Activated T-helper 1 cell treated with anti-CD3 and anti-CD28 coated beads, Interleukin-2, amount 50 U/mL, for 16 hours (primary cell): Measurements from ENCODE around the gene IKZF1.

Experiments used
- DNase-seq, 2 donors: peaks; one replicate each; pipeline ENCODE4 v3.0.0-alpha.2; 2020; ENCODE audit warnings: low read depth in 1 of 2, low spot score in 1 of 2

IKZF1 gene

DNA sequence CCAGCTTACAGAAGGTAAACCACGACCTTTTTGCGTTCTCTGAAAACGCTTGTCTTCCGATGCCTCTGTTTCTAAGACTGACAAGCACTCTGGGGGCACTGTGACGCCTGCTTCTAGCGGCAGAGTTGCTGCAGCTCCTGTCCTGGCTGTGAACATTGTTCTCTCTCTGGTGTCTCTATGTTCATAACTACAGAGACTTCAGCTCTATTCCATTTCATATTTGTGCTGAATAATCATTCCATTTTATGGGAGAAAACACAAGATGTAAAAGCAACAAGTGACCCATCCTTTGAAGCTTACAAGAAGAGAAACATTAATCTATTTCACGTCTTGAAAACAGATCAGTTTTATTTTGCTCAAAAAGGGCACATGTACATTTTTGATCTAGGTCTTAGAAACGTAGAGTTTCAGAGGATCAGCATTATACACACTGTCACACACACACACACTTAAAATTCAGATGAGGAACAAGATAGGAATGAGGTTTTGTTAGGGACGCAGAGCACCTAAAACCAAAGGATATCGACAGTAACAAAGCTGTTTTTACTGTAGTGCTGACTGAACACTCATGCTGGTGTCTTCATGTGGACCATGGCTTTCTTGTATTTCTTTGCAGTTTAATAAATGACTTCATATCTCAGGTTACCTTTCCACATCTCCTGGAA, 3.0 kb downstream of the IKZF1 start:
- DNase-seq = no peak

DNA sequence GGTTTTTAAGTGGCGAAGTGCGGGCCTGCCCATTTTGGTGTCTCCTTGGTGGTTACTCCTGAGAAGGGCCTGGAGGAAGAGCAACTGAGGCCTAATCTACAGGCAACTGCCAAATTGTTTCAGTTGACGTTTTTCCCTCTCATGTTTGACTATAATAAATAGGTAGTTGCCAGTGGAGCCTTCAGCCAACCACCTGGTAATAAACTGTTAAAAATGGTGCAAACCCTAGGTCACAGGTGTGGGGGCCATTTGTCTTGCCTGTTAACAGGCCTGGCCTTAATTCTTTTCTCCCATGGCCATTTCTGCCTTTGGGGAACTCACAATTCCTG, 3.7 kb downstream of the IKZF1 start:
- DNase-seq = no peak

DNA sequence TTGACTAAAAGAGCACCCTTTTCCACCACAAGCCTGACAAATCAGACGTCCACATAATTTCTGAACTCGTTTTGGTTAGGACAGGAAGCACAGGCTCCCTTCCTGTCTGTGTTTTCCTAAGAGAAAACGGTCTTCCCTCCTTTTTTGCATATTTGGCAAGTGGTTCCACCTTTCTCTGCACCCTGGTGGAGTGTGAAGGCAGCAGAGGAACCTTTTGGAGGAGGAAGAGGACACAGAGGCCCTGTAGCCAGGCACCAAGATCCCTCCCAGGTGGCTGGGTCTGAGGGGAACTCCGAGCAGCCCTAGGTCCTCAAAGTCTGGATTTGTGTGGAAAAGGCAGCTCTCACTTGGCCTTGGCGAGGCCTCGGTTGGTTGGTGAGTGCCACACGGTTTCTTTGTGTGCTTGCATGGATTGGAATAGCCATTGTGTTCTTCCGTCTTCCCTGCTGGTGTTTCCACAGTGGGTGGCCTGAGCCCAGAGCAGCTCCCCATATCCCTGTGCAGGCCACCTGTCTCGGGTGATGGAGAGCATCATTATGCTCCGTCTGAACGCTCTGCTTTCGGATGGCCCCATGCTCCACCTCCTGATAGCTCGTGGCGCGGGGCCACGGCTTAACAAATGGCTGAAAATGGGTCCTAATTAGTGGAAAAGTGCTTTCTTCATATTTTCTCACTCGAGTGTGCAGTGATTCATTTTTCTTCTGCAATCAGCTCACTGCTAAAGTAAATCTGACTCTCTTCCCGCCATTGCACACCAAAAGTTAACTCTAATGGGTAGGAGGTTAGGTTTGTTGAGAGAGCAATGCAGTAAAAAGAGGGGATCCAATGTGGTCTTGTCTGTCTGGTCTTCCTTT, 4.2 kb downstream of the IKZF1 start:
- no peak for DNase-seq

DNA sequence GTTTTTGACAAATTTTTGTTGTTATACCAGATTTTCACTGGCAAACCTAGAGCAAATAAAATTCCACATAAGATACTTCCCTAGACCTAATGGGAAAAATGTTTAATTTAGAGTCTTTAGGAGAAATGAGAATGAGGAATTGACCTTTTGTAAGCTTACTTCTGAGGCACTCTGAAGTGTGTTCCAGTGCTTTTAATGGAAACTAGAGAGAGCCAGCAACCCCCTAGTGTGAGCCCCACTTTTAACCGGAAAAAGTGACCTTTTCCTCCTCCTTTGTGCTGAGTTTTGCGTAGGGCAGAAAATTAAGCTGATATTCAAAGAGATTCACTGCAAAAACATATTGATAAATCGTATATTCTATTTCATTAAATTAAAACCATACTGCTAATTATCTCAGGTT, 5.2 kb downstream of the IKZF1 start:
- DNase-seq = no peak

DNA sequence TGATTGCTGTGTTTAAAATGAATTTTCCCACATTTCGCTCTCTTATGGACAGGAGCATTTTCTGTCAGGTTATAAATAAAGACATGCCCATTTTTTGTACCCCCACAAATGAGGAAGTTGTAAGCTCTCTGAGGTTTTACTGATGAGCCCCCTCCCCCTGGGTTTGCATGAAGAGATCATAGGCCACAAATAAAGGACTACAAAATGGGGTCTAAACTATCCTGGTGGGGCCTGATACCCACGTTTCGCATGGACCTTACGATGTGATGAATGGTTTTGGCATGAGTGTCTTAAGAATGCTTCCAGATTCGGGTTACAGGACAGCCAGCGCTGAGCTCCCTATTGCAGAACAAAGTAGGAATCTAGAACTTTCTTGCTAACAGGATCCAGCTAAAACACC, 5.8 kb downstream of the IKZF1 start:
- no peak for DNase-seq

DNA sequence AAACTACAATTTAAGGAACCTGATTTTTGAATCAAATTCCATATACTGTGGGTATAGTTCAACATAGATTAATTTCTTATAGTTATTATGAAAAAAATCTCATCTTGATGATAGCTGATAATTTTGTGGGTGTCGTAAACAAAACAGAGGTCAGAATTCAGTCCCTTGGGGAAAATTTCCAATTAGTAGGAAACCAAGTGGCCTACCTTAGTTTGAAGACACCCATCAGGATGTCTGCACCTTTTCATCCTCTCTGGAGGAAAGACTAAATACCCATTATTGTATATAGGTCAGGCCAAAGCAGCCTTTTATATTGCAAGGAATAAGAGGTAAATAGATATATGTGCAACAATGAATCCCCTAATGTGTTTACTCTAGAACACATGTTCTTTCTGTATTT, 6.4 kb downstream of the IKZF1 start:
- no peak for DNase-seq

DNA sequence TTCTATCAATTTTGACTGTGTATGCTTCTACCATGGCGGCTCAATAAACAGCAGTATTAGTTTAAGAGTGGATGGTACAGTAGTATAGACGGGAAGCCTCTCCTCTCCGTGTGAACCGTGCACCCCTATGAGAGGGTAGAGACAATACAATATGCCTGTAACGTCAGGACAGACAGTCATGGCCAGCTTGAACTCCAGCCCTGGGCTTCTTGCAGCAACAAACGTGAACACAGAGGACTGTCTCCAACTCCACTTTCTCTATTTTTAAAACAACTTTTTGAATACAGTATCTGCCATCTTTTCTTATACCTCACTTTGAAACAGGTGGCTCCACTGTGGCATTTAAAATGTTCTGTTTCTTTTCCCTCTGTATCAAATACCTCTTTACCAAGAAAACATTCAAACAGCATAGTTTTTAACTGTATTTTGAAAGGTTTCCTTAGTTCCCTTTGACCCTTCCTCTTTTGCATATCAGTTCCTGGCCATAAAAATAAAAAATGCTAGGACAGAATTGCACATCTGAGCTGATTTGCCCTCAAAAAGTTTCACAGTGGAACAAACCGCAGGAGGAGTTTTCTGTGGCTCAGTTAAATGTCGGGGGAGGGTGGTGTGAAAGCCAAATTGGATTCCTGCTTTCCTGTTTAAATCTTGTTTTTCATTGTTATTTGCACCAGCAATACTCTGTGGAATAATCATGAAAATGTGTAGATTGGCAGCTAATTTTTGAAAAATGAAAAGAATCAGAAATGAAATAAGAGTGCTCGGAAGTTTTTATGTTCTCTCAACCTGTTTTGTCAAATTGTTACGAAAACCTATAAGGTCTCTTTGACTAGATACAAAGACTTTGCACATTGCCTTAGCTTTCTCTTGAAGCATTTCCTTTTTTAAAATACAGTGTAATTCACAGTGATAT, 8.0 kb downstream of the IKZF1 start:
- DNase-seq = no peak

DNA sequence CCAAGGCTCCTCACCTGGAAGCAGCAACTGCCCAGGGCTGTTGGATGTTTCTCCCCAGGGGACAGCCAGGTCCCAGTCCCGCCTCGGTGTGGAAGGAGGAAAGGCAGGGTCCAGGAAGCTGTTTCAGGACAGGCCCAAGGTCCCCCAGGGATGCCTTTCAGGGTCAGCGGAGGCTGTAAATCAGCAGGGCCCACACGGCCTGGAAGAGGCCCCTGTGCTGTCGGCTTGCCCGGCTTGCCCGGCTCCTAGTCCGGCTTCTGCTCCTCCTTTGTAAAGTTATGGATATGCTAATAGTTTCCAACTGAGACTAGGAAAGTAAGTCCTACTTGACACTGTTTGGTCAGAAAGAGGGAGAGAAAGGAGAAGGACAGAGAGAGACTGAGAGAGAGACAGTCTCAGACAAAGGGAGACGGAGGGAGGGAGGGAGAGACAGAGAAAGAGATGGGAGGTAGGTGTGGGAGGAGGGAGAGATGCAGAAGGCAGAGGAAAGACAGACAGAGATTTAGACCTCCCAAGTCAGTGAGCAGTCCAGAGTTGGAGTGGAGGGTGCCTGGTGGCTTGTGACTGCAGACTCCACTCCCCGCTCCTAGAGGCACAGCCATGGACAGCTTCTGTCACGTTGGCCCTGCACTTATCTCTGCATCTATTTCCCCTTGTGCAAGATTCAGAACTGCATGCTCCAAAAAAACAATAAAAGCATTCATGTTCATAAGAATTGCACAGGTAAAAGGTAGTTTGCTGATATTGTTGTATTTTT, 10.5 kb downstream of the IKZF1 start:
- no peak for DNase-seq

DNA sequence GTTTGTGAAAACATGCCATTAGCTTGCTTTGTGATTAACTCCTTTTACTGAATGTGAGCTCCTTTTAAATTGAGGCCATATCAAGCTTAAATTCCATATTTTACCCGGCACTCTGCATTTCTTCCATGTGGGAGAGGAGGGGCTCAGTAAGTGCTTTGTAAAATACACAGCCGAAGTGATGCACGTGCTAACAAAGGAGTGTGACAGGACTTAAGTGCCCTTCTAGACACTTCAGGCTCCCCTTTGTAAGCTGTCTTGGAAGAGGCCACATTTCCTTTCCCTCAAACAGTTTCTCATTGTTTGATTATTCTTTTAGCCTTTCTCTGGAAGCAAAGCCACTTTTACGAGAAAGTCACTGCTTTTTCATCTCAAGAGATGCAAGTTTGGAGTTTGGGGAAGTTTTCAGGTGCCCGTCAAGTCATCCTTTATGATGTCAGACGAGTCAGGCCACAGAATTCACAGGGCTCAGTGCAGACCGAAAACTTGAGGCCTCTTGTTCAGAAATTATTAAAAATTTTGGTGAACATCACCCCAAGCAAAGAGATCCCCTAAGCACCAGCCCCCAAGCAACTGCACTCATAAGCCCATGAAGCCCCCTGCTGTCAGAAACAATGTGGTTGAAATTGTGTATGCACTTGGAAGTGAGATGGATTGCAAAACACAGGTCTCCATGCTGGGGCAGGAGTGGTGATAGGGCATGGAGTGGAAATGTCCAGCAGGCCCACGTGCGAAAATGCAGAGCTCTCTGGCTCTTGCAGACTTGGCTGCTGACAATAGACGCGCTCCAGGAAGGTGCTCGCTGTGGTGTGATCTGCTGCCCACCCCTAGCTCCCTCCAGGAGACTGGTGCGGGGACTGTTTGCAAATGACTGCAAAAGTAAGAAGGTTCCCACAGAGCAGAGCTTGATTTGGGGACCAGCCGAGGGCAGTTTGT, 11.5 kb downstream of the IKZF1 start:
- DNase-seq = no peak

DNA sequence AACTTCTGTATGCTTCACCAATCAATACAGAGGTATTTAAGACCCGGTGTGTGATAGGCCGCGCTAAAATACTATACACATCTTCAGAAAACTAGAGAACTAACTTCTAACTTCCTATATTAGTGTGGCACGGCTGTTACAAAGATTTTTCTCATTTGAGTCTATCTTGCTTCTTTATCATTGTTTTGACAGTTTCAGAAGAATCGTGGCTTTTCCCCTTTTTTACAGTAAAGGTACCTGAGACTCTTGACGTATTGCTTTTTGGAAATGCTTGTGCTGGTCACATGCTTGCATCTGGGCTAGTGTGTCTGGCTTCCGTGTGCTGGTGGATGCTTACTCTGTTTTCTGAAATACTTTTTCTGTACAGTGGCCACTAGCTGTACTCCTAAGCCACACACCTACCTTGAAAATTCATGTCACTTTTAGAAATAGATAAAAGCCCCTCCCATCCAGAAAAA, 12.7 kb downstream of the IKZF1 start:
- DNase-seq = no peak

DNA sequence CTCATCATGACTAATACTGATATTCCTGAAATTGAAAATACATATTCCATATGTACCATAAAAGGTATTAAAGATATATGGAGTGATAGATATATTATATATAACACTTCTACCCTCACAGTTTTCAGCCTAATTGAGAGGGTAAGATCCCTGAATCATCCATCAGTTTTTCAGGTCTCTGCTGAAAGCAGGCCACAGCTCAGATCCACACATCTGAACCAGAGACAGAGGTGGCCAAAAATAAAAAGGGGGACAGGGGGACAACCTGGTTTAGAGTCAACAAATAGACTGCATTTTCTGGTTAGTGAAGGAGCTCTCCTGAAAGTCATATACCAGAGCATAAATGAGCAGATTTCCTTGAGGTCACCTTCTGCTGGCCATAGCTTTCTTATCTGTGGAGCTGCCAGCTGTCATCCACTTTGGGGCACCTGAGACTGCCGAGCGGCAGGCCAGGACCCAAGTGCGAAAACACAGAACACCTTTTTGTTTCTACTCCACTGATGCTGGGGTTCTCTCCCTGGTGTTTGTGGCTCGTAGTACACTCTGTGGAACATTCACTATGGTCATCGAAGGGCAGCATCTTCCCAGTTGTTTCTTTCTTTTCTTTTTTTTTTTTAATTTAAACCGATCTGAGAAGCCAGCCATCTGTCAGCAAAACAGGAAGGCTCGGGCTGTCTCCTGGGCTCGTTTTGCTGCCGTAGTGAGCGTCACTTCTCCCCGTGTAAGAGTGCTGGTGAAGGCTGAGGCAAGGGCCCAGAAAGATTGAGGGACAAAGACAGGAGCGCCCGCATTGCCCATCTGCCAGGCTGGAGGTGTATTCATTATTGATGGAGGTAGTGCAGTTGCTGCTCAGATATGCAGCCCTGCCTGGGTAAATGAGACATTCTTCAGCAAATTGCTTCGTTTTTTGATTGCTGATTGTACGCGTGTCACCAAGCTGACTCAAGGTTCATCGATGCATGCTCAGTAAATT, 13.5 kb downstream of the IKZF1 start:
- DNase-seq = no peak

DNA sequence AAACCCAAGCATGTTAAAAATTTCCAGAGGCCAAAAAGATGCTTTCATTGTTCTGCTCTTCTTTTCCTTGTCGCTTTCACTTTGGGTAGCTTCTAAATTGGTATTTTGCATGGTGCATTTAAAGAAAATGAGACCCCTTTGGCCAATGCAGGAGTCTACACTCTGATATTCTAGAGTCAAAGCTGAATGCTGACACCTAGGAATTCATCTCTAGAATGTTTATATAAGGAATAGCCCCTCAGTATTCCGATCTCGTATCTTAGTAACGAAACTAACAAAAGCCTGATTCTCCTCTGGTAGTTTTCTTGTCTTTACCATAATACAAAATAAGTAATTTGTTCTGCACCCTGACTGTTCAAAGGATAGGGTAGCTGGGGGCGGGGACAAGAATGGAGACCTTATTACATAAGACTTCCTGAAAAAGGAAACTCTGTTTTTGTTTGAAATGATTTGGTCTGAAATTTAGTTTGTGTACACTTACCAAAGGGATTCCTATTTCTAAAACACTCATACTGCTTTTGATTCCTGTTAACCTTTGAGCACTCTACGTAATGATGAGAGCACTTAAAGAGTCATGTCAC, 17.1 kb downstream of the IKZF1 start:
- no peak for DNase-seq

DNA sequence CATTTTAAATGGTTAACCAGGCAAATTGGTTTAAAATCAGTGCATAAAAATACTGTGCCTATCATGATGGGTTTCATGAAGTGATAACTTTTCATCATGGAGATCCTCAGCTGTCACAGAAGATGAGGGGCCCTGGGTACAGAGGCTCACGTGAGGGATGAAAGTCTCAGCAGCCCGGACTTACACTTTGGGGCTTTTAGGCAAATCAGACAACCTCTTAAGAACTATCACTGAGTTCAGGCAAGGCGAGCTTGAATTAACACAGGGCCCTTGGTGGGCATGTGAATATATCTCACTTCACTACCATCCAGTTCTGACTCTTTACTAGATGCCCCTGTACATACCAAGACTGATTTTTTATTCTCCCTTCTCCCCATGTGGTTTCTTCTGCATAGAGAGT, 19.6 kb downstream of the IKZF1 start:
- no peak for DNase-seq

DNA sequence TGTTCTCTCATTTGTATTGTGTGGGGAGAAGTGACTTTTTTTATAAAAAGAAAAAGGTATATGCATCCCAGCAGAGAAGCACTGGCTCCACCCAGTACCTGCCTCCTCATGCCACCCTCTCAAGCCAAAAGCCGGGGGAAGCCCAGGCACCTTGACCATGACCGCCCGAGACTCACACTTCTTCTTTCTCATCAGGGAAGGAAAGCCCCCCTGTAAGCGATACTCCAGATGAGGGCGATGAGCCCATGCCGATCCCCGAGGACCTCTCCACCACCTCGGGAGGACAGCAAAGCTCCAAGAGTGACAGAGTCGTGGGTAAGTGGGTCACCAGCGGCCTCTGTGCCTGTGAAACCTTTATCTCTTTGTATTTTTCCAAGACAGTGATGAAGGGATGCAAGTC, 22.9 kb downstream of the IKZF1 start:
- no peak for DNase-seq

DNA sequence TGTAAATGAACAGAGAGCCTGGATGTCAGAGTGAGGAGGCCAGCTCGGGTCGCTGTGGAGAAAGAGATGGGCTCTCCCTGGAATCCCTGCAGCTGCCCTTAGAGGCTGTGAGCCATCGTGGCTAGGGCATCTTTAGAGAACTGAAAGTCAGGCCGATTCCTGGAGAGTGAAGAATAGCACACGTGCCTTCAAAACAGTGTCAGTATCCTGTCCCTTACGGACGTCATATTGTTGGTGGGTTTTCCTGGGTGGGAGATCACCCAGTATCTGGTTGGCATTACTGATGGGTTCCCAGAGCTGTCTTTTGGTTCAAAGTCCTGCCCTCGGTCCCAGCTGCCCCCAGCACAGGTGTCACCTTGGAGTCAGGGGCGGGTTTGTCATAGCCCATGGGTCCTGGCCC, 25.3 kb downstream of the IKZF1 start:
- DNase-seq = no peak

DNA sequence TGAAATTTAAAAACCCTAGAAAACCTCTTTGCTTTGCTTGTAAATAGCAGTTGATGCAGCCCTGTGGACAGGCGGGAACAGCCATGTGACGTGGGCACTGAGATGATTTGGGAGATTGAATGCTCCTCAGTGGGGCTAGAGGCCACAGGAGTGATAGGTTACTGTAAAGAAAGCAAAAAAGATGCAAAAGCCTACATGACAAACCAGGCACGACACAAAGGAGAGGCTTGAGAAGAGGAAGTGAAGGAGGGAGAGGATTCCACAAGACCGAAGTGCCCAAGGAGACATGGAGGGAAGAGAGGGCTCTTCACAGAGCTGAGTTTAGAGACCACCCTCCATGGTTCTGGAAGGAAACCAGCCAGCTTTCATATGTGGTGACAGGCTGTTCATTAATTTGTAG, 25.7 kb downstream of the IKZF1 start:
- DNase-seq = no peak

DNA sequence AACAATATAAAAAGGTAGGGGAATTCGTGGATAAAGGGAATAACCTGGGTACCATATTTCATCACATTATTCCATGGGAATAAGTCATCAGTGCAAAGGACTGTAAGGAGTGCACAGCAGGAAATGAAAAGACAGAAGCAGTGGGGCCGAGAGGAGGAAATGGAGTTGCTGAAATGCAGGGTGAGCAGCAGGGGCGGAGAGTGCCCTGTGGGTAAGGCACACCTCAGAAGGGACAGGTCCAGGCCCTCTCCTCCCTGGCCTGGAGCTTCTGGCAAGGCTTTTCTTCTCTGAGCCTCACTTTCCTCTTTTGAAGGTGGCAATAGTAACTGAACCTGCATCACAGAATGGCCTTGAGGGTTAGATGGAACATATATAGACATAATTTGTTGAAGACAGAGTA, 26.2 kb downstream of the IKZF1 start:
- no peak for DNase-seq

DNA sequence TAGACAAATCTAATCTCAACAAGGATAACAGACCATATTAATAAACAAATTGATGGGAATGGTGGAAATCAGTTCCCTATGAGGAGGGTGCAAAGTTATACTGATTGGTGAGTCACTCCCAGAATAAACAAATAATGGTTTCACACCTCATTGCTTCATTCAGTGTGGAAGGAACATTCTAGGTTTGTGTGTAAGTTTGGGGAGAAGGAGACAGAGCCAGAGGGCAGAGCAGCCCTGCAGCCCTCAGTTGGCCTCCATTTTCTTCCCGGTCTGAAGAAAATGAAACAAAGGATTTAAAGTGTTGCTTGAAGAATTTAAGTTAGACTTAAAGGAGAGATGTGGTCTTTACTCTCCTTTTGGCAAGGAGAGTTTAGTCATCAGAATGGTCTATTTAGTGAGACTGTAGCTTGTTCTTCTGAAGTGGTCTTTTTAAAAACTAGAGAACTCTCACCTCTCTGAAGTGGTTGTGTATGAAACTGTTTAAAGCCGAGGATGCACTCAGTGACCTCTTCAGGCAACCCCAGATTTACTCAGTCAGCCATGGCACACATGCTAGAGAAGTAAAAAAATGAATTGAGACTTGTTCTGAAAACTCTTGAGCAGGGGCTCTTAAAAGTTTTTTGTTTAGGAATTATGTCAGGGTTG, 27.2 kb downstream of the IKZF1 start:
- no peak for DNase-seq
